ENCODE measurements around the gene EN2.

GRCh38 chr7:155483245-155483644 is 25.3 kb downstream of the EN2 start:
- TF ChIP-seq CTCF (IDR thresholded peaks at IDR 0.05), result no peak
- TF ChIP-seq POLR2A (IDR thresholded peaks at IDR 0.05), result no peak

Data from adrenal gland (tissue), 5 donors.